A673 (cell line): ENCODE results near the gene EFTUD2.

Source experiments
- EZH2 ChIP-seq: fragments of 200-600 bp; sonication (generic); IDR thresholded peaks from 2 replicates; pipeline ENCODE4 v1.6.1; 2017; ENCODE audit warnings: borderline replicate concordance, low read depth, mild to moderate bottlenecking, mixed read lengths, antibody characterized with exemption, low read length; ENCODE audit not compliant: poor library complexity, severe bottlenecking
- TF ChIP-seq, protein P1 (sequence below): fragments of 300-800, 200-600 bp; sonication (generic); conservative IDR thresholded peaks from 2 replicates; pipeline ENCODE4 v1.5.1; 2017; ENCODE audit warnings: low read depth, mild to moderate bottlenecking, antibody characterized with exemption, low read length, moderate library complexity, mixed read lengths

DNA sequence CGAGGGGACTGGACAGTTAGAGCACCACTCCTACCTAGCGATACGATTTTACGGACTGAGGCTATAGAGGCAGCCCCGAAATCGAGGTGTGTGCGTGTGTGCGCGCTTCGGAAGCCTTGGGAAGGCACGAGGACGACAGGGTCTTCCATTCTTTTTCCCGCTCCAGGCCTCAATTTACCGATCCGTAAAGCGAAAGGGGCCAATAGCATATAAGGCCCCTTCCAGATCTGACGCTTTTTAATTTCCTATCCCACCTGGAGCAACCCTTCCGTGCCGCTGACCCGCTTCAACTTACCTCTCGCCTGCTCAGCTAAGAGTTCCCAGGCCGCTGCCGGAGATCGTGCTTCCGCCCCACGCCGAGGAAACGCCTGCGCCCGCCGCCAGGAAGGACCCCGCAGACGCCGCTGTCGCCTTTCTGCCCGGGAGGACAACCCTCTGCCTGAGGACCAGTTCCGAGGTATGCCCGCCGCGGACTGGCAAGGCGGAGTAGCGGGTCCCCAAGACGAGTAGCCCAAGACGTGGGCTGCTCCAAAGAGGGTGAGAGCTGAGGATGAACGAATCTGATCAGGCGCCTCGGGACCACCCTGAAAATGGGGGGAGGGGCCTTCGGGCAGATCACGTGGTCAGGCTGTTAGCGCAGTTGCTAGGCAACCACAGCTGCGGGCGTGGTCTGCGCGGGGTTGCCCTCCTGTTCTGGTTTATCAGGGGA is at the start of gene EFTUD2:
- TF ChIP-seq, protein P1, sequence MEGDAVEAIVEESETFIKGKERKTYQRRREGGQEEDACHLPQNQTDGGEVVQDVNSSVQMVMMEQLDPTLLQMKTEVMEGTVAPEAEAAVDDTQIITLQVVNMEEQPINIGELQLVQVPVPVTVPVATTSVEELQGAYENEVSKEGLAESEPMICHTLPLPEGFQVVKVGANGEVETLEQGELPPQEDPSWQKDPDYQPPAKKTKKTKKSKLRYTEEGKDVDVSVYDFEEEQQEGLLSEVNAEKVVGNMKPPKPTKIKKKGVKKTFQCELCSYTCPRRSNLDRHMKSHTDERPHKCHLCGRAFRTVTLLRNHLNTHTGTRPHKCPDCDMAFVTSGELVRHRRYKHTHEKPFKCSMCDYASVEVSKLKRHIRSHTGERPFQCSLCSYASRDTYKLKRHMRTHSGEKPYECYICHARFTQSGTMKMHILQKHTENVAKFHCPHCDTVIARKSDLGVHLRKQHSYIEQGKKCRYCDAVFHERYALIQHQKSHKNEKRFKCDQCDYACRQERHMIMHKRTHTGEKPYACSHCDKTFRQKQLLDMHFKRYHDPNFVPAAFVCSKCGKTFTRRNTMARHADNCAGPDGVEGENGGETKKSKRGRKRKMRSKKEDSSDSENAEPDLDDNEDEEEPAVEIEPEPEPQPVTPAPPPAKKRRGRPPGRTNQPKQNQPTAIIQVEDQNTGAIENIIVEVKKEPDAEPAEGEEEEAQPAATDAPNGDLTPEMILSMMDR: no peak
- no peak for TF ChIP-seq EZH2
